ENCODE measurements around the gene RNF138. TPM values are rescaled to one million over a fixed set of nuclear protein-coding genes. Genes with fewer than 3 reads are reported as not detected.
"Not testable (repeated sequence)": the region's sequence is repeated elsewhere in the genome, so short reads cannot be mapped to it uniquely, and the experiment has no call there.

RNF138 gene
- polyA plus RNA-seq, 3 donors, result 62.8 to 70.5 (median 67.1) TPM

GRCh38 chr18:32175265-32175664 is 83.6 kb downstream of the RNF138 start:
- TF ChIP-seq CTCF (IDR thresholded peaks at IDR 0.05), result no peak
- Histone ChIP-seq H3K27me3 (ENCODE audit: control insufficient read depth in 2 of 2, insufficient read depth in 2 of 2, low read length in 2 of 2) (no peaks in the 10 kb centered on the region), H3K4me1 (ENCODE audit: control insufficient read depth in 1 of 2, insufficient read depth in 2 of 2, low read length in 2 of 2) (no peaks in the 10 kb centered on the region), H3K27ac (ENCODE audit: low read depth in 1 of 2, low read length in 2 of 2) (no peak overlapping the region), H2AFZ (ENCODE audit: insufficient read depth, low read depth, low read length, poor library complexity, severe bottlenecking) (no peak overlapping the region), H3K79me2 (ENCODE audit: insufficient read depth, low read length) (no peaks in the 10 kb centered on the region), H3K36me3 (replicated peaks in 1 of 2; ENCODE audit: control insufficient read depth in 1 of 2, insufficient read depth in 2 of 2, low read length in 2 of 2) (no peaks in the 10 kb centered on the region), H3K4me3 (replicated peaks in 1 of 3; ENCODE audit: low read depth in 2 of 3, low read length in 3 of 3) (no peak overlapping the region), H3K4me2 (replicated peaks; ENCODE audit: extremely low read depth, low read length, poor library complexity, severe bottlenecking) (no peak overlapping the region), H3K9ac (ENCODE audit: insufficient read depth, low read length, poor library complexity, severe bottlenecking) (no peak overlapping the region), H3K9me3 (replicated peaks in 1 of 2; ENCODE audit: control insufficient read depth in 1 of 2, insufficient read depth in 1 of 2, low read length in 2 of 2) (no peaks in the 10 kb centered on the region), H4K20me1 (ENCODE audit: insufficient read depth, low read length) (no peaks in the 10 kb centered on the region)
- intact Hi-C loops (cut with micrococcal nuclease), result no loop called here
- no peaks in the 10 kb centered on the region for H3K4me1 Mint-ChIP-seq
- DNase-seq, result no peak
- H3K9me3 Mint-ChIP-seq, result peaks cover 0 to 5% (median 0%) of the 10 kb centered on the region in 7 donors
- WGBS (ENCODE audit: insufficient coverage), result 100% methylated on average over 1 of the region's 1 CpG
- H3K27ac Mint-ChIP-seq, result no peak overlapping the region
- H3K36me3 Mint-ChIP-seq, result no peaks in the 10 kb centered on the region
- peaks cover 0 to 5% (median 3%) of the 10 kb centered on the region in 3 donors for H3K27me3 Mint-ChIP-seq (ENCODE audit: low read depth in 3 of 3)
- H3K4me3 Mint-ChIP-seq, result no peak overlapping the region

- no CpG with 5 or more reads among the region's 1 CpG for WGBS (ENCODE audit: insufficient coverage)
These were observed 85.1 kb downstream of the RNF138 start for GRCh38 chr18:32176745-32177144.

More at GRCh38 chr18:32176745-32177144, 85.1 kb downstream of the RNF138 start:
- DNase-seq; H3K9me3 Mint-ChIP-seq; H3K9me3 ChIP-seq (replicated peaks in 1 of 2; ENCODE audit: control insufficient read depth in 1 of 2, insufficient read depth in 1 of 2, low read length in 2 of 2); H3K4me1 ChIP-seq (ENCODE audit: control insufficient read depth in 1 of 2, insufficient read depth in 2 of 2, low read length in 2 of 2); H3K36me3 ChIP-seq (replicated peaks in 1 of 2; ENCODE audit: control insufficient read depth in 1 of 2, insufficient read depth in 2 of 2, low read length in 2 of 2); H4K20me1 ChIP-seq (ENCODE audit: insufficient read depth, low read length); H3K4me3 Mint-ChIP-seq; intact Hi-C loops (cut with micrococcal nuclease); H3K9ac ChIP-seq (ENCODE audit: insufficient read depth, low read length, poor library complexity, severe bottlenecking); H3K27me3 ChIP-seq (ENCODE audit: control insufficient read depth in 2 of 2, insufficient read depth in 2 of 2, low read length in 2 of 2); H3K27ac ChIP-seq (ENCODE audit: low read depth in 1 of 2, low read length in 2 of 2); H3K4me1 Mint-ChIP-seq; H3K4me3 ChIP-seq (replicated peaks in 1 of 3; ENCODE audit: low read depth in 2 of 3, low read length in 3 of 3); H3K27ac Mint-ChIP-seq; H3K27me3 Mint-ChIP-seq (ENCODE audit: low read depth in 3 of 3); H3K36me3 Mint-ChIP-seq; H3K4me2 ChIP-seq (replicated peaks; ENCODE audit: extremely low read depth, low read length, poor library complexity, severe bottlenecking); H2AFZ ChIP-seq (ENCODE audit: insufficient read depth, low read depth, low read length, poor library complexity, severe bottlenecking); H3K79me2 ChIP-seq (ENCODE audit: insufficient read depth, low read length): not testable (repeated sequence)
